KMS-11 (cell line): ENCODE data around the gene PLEKHG7.

Experiments used
- H2AFZ ChIP-seq: fragments of 200-600 bp; sonication (generic); 2 replicates; pipeline ENCODE4 v1.6.1; 2016; ENCODE audit warnings: antibody characterized with exemption, mixed run types, low read depth
- H3K27ac ChIP-seq: fragments of 200-600 bp; sonication (generic); 2 replicates; pipeline ENCODE4 v1.6.1; 2016; ENCODE audit warnings: mild to moderate bottlenecking, mixed run types
- H3K27me3 ChIP-seq: fragments of 200-600 bp; sonication (generic); 2 replicates; pipeline ENCODE4 v1.6.1; 2017; ENCODE audit warnings: mild to moderate bottlenecking, low read depth, mixed run types, moderate library complexity; ENCODE audit not compliant: insufficient read depth
- H3K36me3 ChIP-seq: fragments of 200-600 bp; sonication (generic); 2 replicates; pipeline ENCODE4 v1.6.1; 2017; ENCODE audit warnings: mild to moderate bottlenecking, mixed run types; ENCODE audit not compliant: insufficient read depth
- H3K4me1 ChIP-seq: fragments of 200-600 bp; sonication (generic); 2 replicates; pipeline ENCODE4 v1.6.1; 2016; ENCODE audit warnings: mild to moderate bottlenecking, low read depth, mixed run types; ENCODE audit not compliant: poor library complexity, severe bottlenecking
- H3K4me2 ChIP-seq: fragments of 200-600 bp; sonication (generic); 2 replicates; pipeline ENCODE4 v1.7.0; 2016; ENCODE audit warnings: mild to moderate bottlenecking, mixed run types
- H3K4me3 ChIP-seq: fragments of 200-600 bp; sonication (generic); IDR thresholded peaks from 2 replicates; pipeline ENCODE4 v1.6.1; 2017; ENCODE audit warnings: low read depth, low read length, mixed read lengths; ENCODE audit not compliant: insufficient read depth
- H3K79me2 ChIP-seq: fragments of 200-600 bp; sonication (generic); 2 replicates; pipeline ENCODE4 v1.6.1; 2016; ENCODE audit warnings: low read depth, mixed run types; ENCODE audit not compliant: insufficient read depth
- H3K9ac ChIP-seq: fragments of 200-600 bp; sonication (generic); 2 replicates; pipeline ENCODE4 v1.6.1; 2016; ENCODE audit warnings: mild to moderate bottlenecking, mixed run types
- H4K20me1 ChIP-seq: fragments of 200-600 bp; sonication (generic); 2 replicates; pipeline ENCODE4 v1.6.1; 2016; ENCODE audit warnings: mild to moderate bottlenecking, mixed run types; ENCODE audit not compliant: insufficient read depth
- CTCF ChIP-seq: fragments of 200-600 bp; sonication (generic); conservative IDR thresholded peaks from 2 replicates; pipeline ENCODE4 v1.6.1; 2017; ENCODE audit warnings: low read depth, mild to moderate bottlenecking, antibody characterized with exemption, low read length, moderate library complexity, mixed read lengths

Gene PLEKHG7

GRCh38 chr12:92796650-92797049 is 93.9 kb downstream of the PLEKHG7 start:
- TF ChIP-seq CTCF, result no peak
- H3K4me3 ChIP-seq, result no peak overlapping the region
- no peaks in the 10 kb centered on the region for H3K27me3 ChIP-seq
- no peak overlapping the region for H3K9ac ChIP-seq
- no peak overlapping the region for H2AFZ ChIP-seq
- H3K4me1 ChIP-seq, result no peaks in the 10 kb centered on the region
- H3K27ac ChIP-seq, result no peak overlapping the region
- H3K36me3 ChIP-seq, result no peaks in the 10 kb centered on the region; the same call in 1 of the 2 replicates
- no peaks in the 10 kb centered on the region for H3K79me2 ChIP-seq
- no peak overlapping the region for H3K4me2 ChIP-seq
- H4K20me1 ChIP-seq, result no peaks in the 10 kb centered on the region

- Histone ChIP-seq H3K36me3 (no peaks in the 10 kb centered on the region; the same call in 1 of the 2 replicates), H2AFZ (no peak overlapping the region), H3K4me1 (no peaks in the 10 kb centered on the region), H3K4me2 (no peak overlapping the region), H3K27ac (no peak overlapping the region), H3K4me3 (no peak overlapping the region), H3K27me3 (no peaks in the 10 kb centered on the region), H3K79me2 (no peaks in the 10 kb centered on the region), H3K9ac (no peak overlapping the region), H4K20me1 (no peaks in the 10 kb centered on the region)
- TF ChIP-seq CTCF, result no peak
Observed at GRCh38 chr12:92802906-92803305, 100.1 kb downstream of the PLEKHG7 start.

- H3K4me1 ChIP-seq, result no peaks in the 10 kb centered on the region
- no peaks in the 10 kb centered on the region for H3K79me2 ChIP-seq
- no peak overlapping the region for H3K27ac ChIP-seq
- no peak overlapping the region for H3K9ac ChIP-seq
- no peaks in the 10 kb centered on the region; the same call in 1 of the 2 replicates for H3K36me3 ChIP-seq
- H2AFZ ChIP-seq, result no peak overlapping the region
- no peaks in the 10 kb centered on the region for H4K20me1 ChIP-seq
- TF ChIP-seq CTCF, result no peak
- H3K4me2 ChIP-seq, result no peak overlapping the region
- H3K4me3 ChIP-seq, result no peak overlapping the region
- H3K27me3 ChIP-seq, result no peaks in the 10 kb centered on the region
Observed at GRCh38 chr12:92803903-92804302, 101.1 kb downstream of the PLEKHG7 start.

GRCh38 chr12:92810370-92810769 is 107.6 kb downstream of the PLEKHG7 start:
- Histone ChIP-seq H3K27ac (no peak overlapping the region), H3K4me3 (no peak overlapping the region), H3K79me2 (no peaks in the 10 kb centered on the region), H3K4me1 (no peaks in the 10 kb centered on the region), H2AFZ (no peak overlapping the region), H4K20me1 (no peaks in the 10 kb centered on the region), H3K9ac (no peak overlapping the region), H3K36me3 (no peaks in the 10 kb centered on the region), H3K27me3 (no peaks in the 10 kb centered on the region), H3K4me2 (no peak overlapping the region)
- TF ChIP-seq CTCF, result no peak
